SU-DHL-6 (cell line): ENCODE results near the gene ZFR2.
A peak's percentile ranks its signal among the peaks of the same experiment; 100 is the strongest.

Source experiments
- H2AFZ ChIP-seq: fragments of 200-600 bp; sonication (generic); 2 replicates; pipeline ENCODE4 v1.6.1; 2014; ENCODE audit warnings: low read depth, mild to moderate bottlenecking, moderate library complexity, mixed read lengths, antibody characterized with exemption, low read length; ENCODE audit not compliant: severe bottlenecking
- H3F3A ChIP-seq: fragments of 200-600 bp; shearing (Covaris generic); 2 replicates; pipeline ENCODE4 v1.6.0; 2016; ENCODE audit warnings: antibody characterized with exemption, mild to moderate bottlenecking; ENCODE audit not compliant: insufficient read depth
- H3K27ac ChIP-seq: fragments of 200-600 bp; sonication (generic); 2 replicates; pipeline ENCODE4 v1.5.1; 2016; ENCODE audit warnings: low read depth, mild to moderate bottlenecking, low read length, moderate library complexity, mixed read lengths
- H3K27me3 ChIP-seq: fragments of 200-600 bp; sonication (generic), shearing (Covaris generic); 2 replicates; pipeline ENCODE4 v1.6.0; 2014; ENCODE audit warnings: mild to moderate bottlenecking, low read length
- H3K36me3 ChIP-seq: fragments of 200-600 bp; sonication (generic); 2 replicates; pipeline ENCODE4 v1.6.1; 2014; ENCODE audit warnings: mild to moderate bottlenecking, low read length, mixed read lengths
- H3K4me2 ChIP-seq: fragments of 300-600, 200-600 bp; shearing (Covaris generic), sonication (generic); 2 replicates; pipeline ENCODE4 v1.6.0; 2014; ENCODE audit warnings: low read length, low read depth, mild to moderate bottlenecking; ENCODE audit not compliant: poor library complexity, severe bottlenecking
- H3K4me3 ChIP-seq: fragments of 200-600 bp; sonication (generic); 2 replicates; pipeline ENCODE4 v1.5.1; 2014; ENCODE audit warnings: antibody characterized with exemption, low read length, mild to moderate bottlenecking, mixed read lengths; ENCODE audit not compliant: insufficient read depth, poor library complexity, severe bottlenecking
- H3K79me2 ChIP-seq: fragments of 200-600 bp; sonication (generic); 2 replicates; pipeline ENCODE4 v1.6.1; 2014; ENCODE audit warnings: mild to moderate bottlenecking, low read length, moderate library complexity; ENCODE audit not compliant: insufficient read depth
- H3K9ac ChIP-seq: fragments of 200-600 bp; sonication (generic); 2 replicates; pipeline ENCODE4 v1.7.0; 2014; ENCODE audit warnings: mild to moderate bottlenecking, low read length
- H3K9me2 ChIP-seq: fragments of 200-600 bp; sonication (generic); replicated peaks from 2 replicates; pipeline ENCODE4 v1.6.1; 2014; ENCODE audit warnings: low read length; ENCODE audit not compliant: insufficient read depth
- H3K9me3 ChIP-seq: fragments of 200-600 bp; sonication (generic); 2 replicates; pipeline ENCODE4 v1.6.1; 2014; ENCODE audit warnings: low read length, mixed read lengths; ENCODE audit not compliant: insufficient read depth
- H4K20me1 ChIP-seq: fragments of 200-600 bp; sonication (generic); 2 replicates; pipeline ENCODE4 v1.6.1; 2014; ENCODE audit warnings: low read depth, mild to moderate bottlenecking, antibody characterized with exemption, low read length, moderate library complexity, mixed read lengths
- EZH2phosphoT487 ChIP-seq: fragments of 200-600 bp; sonication (generic), shearing (Covaris generic); conservative IDR thresholded peaks from 2 replicates; pipeline ENCODE4 v1.6.1; 2018; ENCODE audit warnings: mild to moderate bottlenecking, antibody characterized with exemption, low read length, moderate library complexity, mixed read lengths
- TF ChIP-seq, protein P1 (sequence below): fragments of 200-600 bp; sonication (generic); IDR thresholded peaks from one replicate; pipeline ENCODE4 v1.5.1; 2017; ENCODE audit warnings: antibody characterized with exemption, mild to moderate bottlenecking, low read length, moderate library complexity; ENCODE audit not compliant: insufficient read depth, poor library complexity, severe bottlenecking

Gene ZFR2

DNA sequence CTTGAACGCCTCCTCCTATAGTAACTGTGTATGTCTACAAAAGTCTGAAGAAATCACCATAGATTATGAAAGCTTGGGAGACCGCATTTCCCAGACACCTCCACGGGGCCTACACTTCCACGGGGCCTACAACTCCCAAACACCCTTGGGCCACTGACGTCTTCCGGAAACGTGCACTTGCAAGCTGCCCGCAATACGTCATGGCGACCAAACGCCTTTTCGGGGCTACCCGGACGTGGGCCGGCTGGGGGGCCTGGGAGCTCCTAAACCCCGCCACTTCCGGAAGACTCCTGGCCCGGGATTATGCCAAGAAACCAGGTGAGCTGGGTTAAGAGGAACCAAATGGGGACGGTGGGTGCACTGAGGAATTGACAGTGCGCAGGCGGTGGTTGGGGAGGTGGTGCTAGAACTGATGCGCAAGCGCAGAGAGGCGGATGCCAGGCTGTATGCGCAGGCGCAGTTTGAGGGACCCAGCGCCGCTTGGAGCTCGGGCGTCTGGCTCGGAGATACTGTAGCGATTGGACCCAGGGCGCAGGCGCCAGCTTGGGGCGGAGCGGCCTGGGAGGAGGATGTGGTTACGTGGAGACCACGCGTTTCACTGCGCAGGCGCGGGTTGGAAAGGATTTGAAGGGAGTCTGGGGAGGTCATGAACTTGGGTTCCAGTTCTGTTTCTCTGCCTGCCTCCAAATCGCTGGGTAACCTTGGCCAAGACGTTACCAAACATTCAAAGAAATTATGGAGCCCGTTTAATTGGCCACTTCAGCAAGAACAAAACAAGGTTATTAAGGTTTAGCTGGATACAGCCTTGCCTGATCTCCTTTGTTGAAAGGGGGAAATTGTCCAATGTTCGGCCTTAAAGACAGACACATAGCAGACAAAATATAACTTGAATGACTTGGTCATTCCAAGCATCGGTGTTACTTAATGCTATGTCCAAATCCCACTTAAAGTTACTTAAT is 106.1 kb downstream of the ZFR2 start, which contains the start of gene MRPL54:
MRPL54 (plus strand) TSS at position 182 of the 959 bp plus-strand sequence; CDS start at position 201, 19 bp downstream.
- H3K4me2 ChIP-seq, result peak within 1 kb of the TSS; percentile 69
- TF ChIP-seq, protein P1, sequence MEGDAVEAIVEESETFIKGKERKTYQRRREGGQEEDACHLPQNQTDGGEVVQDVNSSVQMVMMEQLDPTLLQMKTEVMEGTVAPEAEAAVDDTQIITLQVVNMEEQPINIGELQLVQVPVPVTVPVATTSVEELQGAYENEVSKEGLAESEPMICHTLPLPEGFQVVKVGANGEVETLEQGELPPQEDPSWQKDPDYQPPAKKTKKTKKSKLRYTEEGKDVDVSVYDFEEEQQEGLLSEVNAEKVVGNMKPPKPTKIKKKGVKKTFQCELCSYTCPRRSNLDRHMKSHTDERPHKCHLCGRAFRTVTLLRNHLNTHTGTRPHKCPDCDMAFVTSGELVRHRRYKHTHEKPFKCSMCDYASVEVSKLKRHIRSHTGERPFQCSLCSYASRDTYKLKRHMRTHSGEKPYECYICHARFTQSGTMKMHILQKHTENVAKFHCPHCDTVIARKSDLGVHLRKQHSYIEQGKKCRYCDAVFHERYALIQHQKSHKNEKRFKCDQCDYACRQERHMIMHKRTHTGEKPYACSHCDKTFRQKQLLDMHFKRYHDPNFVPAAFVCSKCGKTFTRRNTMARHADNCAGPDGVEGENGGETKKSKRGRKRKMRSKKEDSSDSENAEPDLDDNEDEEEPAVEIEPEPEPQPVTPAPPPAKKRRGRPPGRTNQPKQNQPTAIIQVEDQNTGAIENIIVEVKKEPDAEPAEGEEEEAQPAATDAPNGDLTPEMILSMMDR, result no peak
- no peak for TF ChIP-seq EZH2phosphoT487
- H3K27ac ChIP-seq, result peak within 1 kb of the TSS; percentile 94

DNA sequence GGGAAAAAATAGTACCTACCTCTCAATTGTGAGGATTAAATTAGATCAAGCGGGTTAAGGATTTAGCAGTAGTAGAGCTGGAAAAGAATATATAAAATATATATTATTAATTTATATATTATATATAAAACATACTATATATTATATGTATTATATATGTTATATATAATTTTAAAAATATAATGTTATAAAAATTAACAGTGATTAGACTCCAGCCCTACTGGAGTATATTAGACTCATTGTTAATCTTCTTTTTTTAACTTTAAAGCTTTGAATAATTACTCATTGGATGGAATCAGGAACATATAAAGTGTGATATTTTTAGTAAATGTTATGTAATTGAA is 106.7 kb downstream of the ZFR2 start:
- H3K27ac ChIP-seq, result peak overlapping the region; percentile 94
- peak overlapping the region; percentile 91 for H3K4me3 ChIP-seq
- H2AFZ ChIP-seq, result peak overlapping the region; percentile 92
- peaks cover 10% of the 10 kb centered on the region for H3F3A ChIP-seq
- no peaks in the 10 kb centered on the region for H3K36me3 ChIP-seq
- TF ChIP-seq EZH2phosphoT487, result no peak
- TF ChIP-seq, protein P1, result no peak
- no peaks in the 10 kb centered on the region for H3K27me3 ChIP-seq
- H3K9me3 ChIP-seq, result no peaks in the 10 kb centered on the region
- H3K4me2 ChIP-seq, result peak overlapping the region; percentile 69
- peak overlapping the region; percentile 87 for H3K9ac ChIP-seq
- H3K79me2 ChIP-seq, result peaks cover 23% of the 10 kb centered on the region
- H3K9me2 ChIP-seq, result no peaks in the 10 kb centered on the region
- no peaks in the 10 kb centered on the region for H4K20me1 ChIP-seq

More for the DNA sequence above, 106.1 kb downstream of the ZFR2 start, which contains the start of gene MRPL54:
- Histone ChIP-seq H4K20me1 (no peaks in the 10 kb centered on the region), H2AFZ (peak within 1 kb of the TSS; percentile 92), H3K9me3 (no peaks in the 10 kb centered on the region), H3K9ac (peak within 1 kb of the TSS; percentile 87), H3K36me3 (no peaks in the 10 kb centered on the region), H3K27me3 (no peaks in the 10 kb centered on the region), H3K4me3 (peak within 1 kb of the TSS; percentile 91), H3K79me2 (peaks cover 23% of the 10 kb centered on the region), H3K9me2 (no peaks in the 10 kb centered on the region), H3F3A (peaks cover 10% of the 10 kb centered on the region)

DNA sequence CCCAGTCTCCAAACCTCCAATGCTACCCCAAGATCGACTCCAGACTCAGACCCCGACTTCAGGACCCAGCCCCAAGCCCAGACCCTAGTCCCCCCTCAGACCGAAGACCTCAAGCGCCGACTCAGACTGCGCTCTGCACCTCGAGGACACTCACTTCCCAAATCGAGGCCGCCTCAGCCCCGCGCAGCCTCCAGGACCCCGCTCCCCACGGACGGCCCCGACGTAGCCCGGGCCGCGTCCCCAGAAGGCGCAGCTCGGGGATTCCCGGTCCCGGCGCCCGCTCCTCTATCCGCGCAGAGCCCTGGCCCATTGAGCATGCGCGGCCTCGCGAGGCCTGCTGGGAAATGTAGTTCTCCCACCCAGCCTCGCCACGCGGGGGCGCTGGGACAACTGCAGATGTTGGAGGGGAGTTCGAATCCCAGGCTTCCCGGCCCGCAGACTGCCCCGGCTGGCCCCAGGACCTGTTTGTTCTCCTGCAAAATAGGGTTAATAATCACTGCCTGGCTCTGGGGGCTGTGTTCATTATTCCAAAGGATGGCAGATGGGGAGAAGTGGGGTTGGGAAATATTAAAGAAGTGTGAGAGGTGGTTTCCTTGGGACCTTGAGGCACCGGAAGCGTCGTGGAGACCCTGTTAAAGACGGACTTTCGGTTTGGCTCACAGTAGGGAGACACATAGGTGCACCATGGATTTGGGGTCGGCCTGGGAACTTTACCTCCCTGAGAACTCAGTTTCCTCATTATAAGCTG is 107.3 kb downstream of the ZFR2 start, which contains the start of gene APBA3:
APBA3 (minus strand) TSS at position 311 of the 748 bp plus-strand sequence. CDS start 1,428 bp downstream, outside the sequence.
- Histone ChIP-seq H3K36me3 (no peaks in the 10 kb centered on the region), H3K9me3 (no peaks in the 10 kb centered on the region), H3K4me2 (peak within 1 kb of the TSS; percentile 69), H3K4me3 (peak within 1 kb of the TSS; percentile 91), H3K9ac (peak within 1 kb of the TSS; percentile 87), H3K27me3 (no peaks in the 10 kb centered on the region), H4K20me1 (no peaks in the 10 kb centered on the region), H3K27ac (peak within 1 kb of the TSS; percentile 94), H2AFZ (peak within 1 kb of the TSS; percentile 92), H3K9me2 (no peaks in the 10 kb centered on the region), H3K79me2 (peaks cover 23% of the 10 kb centered on the region), H3F3A (peaks cover 10% of the 10 kb centered on the region)
- TF ChIP-seq EZH2phosphoT487, result no peak
- TF ChIP-seq, protein P1, result peak; percentile 69
